ENCODE results near the gene C22orf23. TPM values are rescaled to one million over a fixed set of nuclear protein-coding genes. Genes with fewer than 3 reads are reported as not detected.
"Not testable (repeated sequence)": the region's sequence is repeated elsewhere in the genome, so short reads cannot be mapped to it uniquely, and the experiment has no call there.

Gene C22orf23
- total RNA-seq, 1 donor from 2014 or later: not detected

- DNase-seq (ENCODE audit: low read depth) (no peak), FAIRE-seq (no peak)
- no peak overlapping the region for H3K4me3 ChIP-seq (ENCODE audit: low read depth, low read length)
- TF ChIP-seq, protein P1, sequence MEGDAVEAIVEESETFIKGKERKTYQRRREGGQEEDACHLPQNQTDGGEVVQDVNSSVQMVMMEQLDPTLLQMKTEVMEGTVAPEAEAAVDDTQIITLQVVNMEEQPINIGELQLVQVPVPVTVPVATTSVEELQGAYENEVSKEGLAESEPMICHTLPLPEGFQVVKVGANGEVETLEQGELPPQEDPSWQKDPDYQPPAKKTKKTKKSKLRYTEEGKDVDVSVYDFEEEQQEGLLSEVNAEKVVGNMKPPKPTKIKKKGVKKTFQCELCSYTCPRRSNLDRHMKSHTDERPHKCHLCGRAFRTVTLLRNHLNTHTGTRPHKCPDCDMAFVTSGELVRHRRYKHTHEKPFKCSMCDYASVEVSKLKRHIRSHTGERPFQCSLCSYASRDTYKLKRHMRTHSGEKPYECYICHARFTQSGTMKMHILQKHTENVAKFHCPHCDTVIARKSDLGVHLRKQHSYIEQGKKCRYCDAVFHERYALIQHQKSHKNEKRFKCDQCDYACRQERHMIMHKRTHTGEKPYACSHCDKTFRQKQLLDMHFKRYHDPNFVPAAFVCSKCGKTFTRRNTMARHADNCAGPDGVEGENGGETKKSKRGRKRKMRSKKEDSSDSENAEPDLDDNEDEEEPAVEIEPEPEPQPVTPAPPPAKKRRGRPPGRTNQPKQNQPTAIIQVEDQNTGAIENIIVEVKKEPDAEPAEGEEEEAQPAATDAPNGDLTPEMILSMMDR (IDR thresholded peaks at IDR 0.05; ENCODE audit: insufficient read depth, low read length, severe bottlenecking): no peak
- H3K27me3 ChIP-seq (ENCODE audit: control insufficient read depth, insufficient read depth, low read length): no peaks in the 10 kb centered on the region
- peaks cover 41% of the 10 kb centered on the region for H3K36me3 ChIP-seq (ENCODE audit: control insufficient read depth, insufficient read depth, low read length)
These were observed 7.7 kb upstream of the C22orf23 start for GRCh38 chr22:37961062-37961461.

DNA sequence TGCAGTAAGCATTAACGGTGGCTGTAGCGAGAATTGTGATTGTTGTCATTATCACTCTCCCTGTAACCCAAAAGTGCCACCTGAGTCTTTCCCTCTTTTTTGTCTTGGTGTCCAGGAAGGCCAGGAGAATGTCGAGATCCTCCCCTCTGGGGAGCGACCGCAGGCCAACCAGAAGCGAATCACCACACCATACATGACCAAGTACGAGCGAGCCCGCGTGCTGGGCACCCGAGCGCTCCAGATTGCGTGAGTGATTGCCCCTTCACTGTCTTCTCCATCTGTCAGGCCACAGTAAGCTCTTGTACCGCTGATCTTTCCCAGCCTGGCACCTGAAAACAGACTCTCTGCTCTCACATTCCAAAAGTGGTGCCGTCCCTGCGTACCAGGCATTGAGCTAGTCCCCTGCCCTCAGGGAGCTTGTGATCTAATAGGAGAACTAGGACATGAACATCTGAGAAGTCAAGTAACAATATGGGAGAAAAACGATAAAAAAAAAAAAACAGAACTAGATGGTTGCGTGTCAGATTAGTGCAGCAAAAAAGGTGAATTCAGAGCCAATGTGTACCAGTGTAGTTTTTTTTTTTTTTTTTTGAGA lies 5.9 kb upstream of the C22orf23 start:
- Histone ChIP-seq H3K36me3 (ENCODE audit: control insufficient read depth, insufficient read depth, low read length) (peaks cover 39% of the 10 kb centered on the region), H3K27me3 (ENCODE audit: control insufficient read depth, insufficient read depth, low read length) (no peaks in the 10 kb centered on the region), H3K4me3 (ENCODE audit: low read depth, low read length) (no peak overlapping the region)
- no peak for DNase-seq (ENCODE audit: low read depth)
- FAIRE-seq: peak; percentile 23
- TF ChIP-seq, protein P1 (IDR thresholded peaks at IDR 0.05; ENCODE audit: insufficient read depth, low read length, severe bottlenecking): no peak

DNA sequence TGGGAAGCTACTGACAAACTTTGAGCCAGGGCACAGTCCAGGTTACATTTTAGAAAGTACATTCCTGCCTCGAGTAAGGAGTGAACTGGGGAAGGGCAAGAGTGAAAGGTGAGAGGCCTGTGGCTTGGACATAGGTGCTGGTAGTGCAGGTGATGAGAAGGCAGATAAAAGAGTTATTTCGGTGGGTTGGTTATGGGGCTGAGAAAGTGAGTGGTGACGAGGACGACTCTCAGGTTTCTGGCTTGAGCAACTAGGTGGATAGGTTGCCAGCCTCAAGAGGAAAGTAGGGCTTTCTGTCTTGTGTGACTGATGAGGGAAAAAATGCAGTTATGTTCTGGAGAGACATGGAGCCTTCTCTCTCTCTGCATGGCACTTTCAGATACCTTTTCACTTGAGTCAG lies 3.8 kb upstream of the C22orf23 start:
- Histone ChIP-seq H3K36me3 (ENCODE audit: control insufficient read depth, insufficient read depth, low read length) (peaks cover 33% of the 10 kb centered on the region), H3K27me3 (ENCODE audit: control insufficient read depth, insufficient read depth, low read length) (no peaks in the 10 kb centered on the region), H3K4me3 (ENCODE audit: low read depth, low read length) (no peak overlapping the region)
- TF ChIP-seq, protein P1 (IDR thresholded peaks at IDR 0.05; ENCODE audit: insufficient read depth, low read length, severe bottlenecking): no peak
- DNase-seq (ENCODE audit: low read depth): no peak
- no peak for FAIRE-seq

GRCh38 chr22:37955825-37956397 lies 2.5 kb upstream of the C22orf23 start:
- H3K27me3 ChIP-seq (ENCODE audit: control insufficient read depth, insufficient read depth, low read length); DNase-seq (ENCODE audit: low read depth): not testable (repeated sequence)

DNA sequence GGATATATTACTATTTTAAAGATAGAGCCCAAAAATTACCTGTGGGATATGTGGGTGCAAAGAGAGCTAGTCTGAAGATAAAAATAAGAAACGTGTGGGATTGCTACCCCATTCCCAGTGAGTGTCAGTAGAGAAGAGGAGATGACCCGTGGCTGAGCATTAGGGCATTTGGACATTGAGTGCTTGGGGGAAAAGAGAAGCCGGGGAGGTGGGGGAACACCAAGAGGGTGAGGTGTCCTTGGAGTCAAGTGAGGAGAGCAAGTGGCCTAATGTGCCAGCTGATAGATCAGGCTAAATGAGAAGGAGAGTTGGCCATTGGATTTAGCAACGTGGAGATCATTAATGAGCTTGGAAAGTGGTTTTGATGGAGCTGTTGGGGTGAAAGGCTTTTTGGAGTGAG lies 1.3 kb upstream of the C22orf23 start:
- Histone ChIP-seq H3K36me3 (ENCODE audit: control insufficient read depth, insufficient read depth, low read length) (peaks cover 24% of the 10 kb centered on the region), H3K4me3 (ENCODE audit: low read depth, low read length) (no peak overlapping the region), H3K27me3 (ENCODE audit: control insufficient read depth, insufficient read depth, low read length) (no peaks in the 10 kb centered on the region)
- FAIRE-seq (no peak), DNase-seq (ENCODE audit: low read depth) (no peak)
- TF ChIP-seq, protein P1 (IDR thresholded peaks at IDR 0.05; ENCODE audit: insufficient read depth, low read length, severe bottlenecking): no peak

More at GRCh38 chr22:37955825-37956397, 2.5 kb upstream of the C22orf23 start:
- not testable (repeated sequence) for H3K4me3 ChIP-seq (ENCODE audit: low read depth, low read length); FAIRE-seq
- H3K36me3 ChIP-seq (ENCODE audit: control insufficient read depth, insufficient read depth, low read length): peaks cover 25% of the 10 kb centered on the region

DNA sequence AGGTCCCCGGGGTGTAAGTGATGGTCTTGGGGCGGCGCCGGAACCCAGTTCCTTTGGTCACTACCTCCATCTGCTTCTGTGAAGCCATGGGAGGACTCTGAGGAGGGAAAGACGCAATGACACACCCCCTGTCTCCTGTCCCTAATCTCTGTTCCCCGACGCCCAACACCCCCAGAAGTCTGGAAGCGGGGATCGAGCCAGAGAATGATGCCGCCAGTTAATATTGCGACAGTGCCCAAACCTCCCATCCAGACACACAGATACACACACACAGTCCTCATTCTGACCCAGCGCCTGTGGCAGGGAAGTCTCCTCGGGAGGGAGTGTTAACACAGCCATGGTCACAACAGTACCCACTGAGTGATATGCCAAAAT lies 352 bp downstream of the C22orf23 start:
- DNase-seq (ENCODE audit: low read depth): no peak

GRCh38 chr22:37952629-37953028 lies 772 bp downstream of the C22orf23 start:
- Histone ChIP-seq H3K4me3 (ENCODE audit: low read depth, low read length) (peak overlapping the region; percentile 92), H3K36me3 (ENCODE audit: control insufficient read depth, insufficient read depth, low read length) (peaks cover 11% of the 10 kb centered on the region)
- not testable (repeated sequence) for DNase-seq (ENCODE audit: low read depth); H3K27me3 ChIP-seq (ENCODE audit: control insufficient read depth, insufficient read depth, low read length); FAIRE-seq

More for the DNA sequence above, 352 bp downstream of the C22orf23 start:
- Histone ChIP-seq H3K27me3 (ENCODE audit: control insufficient read depth, insufficient read depth, low read length) (no peaks in the 10 kb centered on the region), H3K4me3 (ENCODE audit: low read depth, low read length) (peak overlapping the region; percentile 92), H3K36me3 (ENCODE audit: control insufficient read depth, insufficient read depth, low read length) (peaks cover 11% of the 10 kb centered on the region)
- no peak for FAIRE-seq
- TF ChIP-seq, protein P1 (IDR thresholded peaks at IDR 0.05; ENCODE audit: insufficient read depth, low read length, severe bottlenecking): no peak

Measured in bronchial epithelial cell (primary cell).